Testis (tissue), 3 donors: ENCODE measurements around the gene UCK2. TPM values are rescaled to one million over a fixed set of nuclear protein-coding genes. Genes with fewer than 3 reads are reported as not detected.

Experiments
- DNase-seq: peaks from one replicate; pipeline ENCODE4 v3.0.0-alpha.2; 2019
- H3K27ac ChIP-seq, 2 donors: fragments of 200-600 bp; sonication (generic); one replicate each; pipeline ENCODE4 v1.5.1; 2019
- H3K27me3 ChIP-seq: fragments of 200-600 bp; sonication (generic); one replicate; pipeline ENCODE4 v1.5.1; 2019
- H3K36me3 ChIP-seq: fragments of 200-600 bp; sonication (generic); one replicate; pipeline ENCODE4 v1.5.1; 2017; ENCODE audit warnings: low read depth; ENCODE audit errors: missing control alignments
- H3K4me1 ChIP-seq: fragments of 200-600 bp; sonication (generic); one replicate; pipeline ENCODE4 v1.5.1; 2019
- H3K4me3 ChIP-seq, 2 donors: fragments of 200-600 bp; sonication (generic); one replicate each; pipeline ENCODE4 v1.5.1; 2017 to 2019
- H3K9me3 ChIP-seq: fragments of 200-600 bp; sonication (generic); one replicate; pipeline ENCODE4 v1.5.1; 2017
- POLR2A ChIP-seq: fragments of 450-650 bp; IDR thresholded peaks from one replicate; pipeline ENCODE4 v1.6.1; 2017; ENCODE audit warnings: antibody characterized with exemption, mild to moderate bottlenecking, moderate library complexity
- WGBS, 2 donors: methylation state at CpG; one replicate each; pipeline ENCODE4 v1.1.5; 2018; 5-methylcytosine and 5-hydroxymethylcytosine counted together
- intact Hi-C: fragments of 100-400 bp; cut with DNase I; formaldehyde crosslinking; loops from one replicate; pipeline ENCODE4 v1.15.1; 2023; ENCODE audit warnings: low total_unique reads
- polyA plus RNA-seq: library from polyadenylated mRNA; stranded (reverse); fragments of 350-450 nt; fragmentation: Illumina TruSeq; extraction: RNeasy Lipid Tissue Mini Kit (QIAGEN cat#74804); gene quantifications from one replicate; pipeline ENCODE4 v1.2.3, GENCODE V29; 2014; ENCODE audit warnings: low read depth, low replicate concordance; ENCODE audit not compliant: insufficient read depth
- total RNA-seq, 2 donors: library from RNA; depleted of rRNA; stranded (reverse); fragments of >200 nt; gene quantifications; one replicate each; pipeline ENCODE4 v1.2.3, GENCODE V29; 2016
- TF ChIP-seq, protein P1 (sequence below), 3 experiments: fragments of 450-650 bp in 2 of 3; fragments of 200-600 bp in 1 of 3; sonication (generic) in 1 of 3; IDR thresholded peaks; one replicate each; pipeline ENCODE4 v1.5.1; 2016 to 2019; ENCODE audit warnings: antibody characterized with exemption in 3 of 3, mild to moderate bottlenecking in 2 of 3, moderate library complexity in 1 of 3

The UCK2 gene
- total and polyA plus RNA-seq, 3 donors from 2014 or later = 27.6 to 29.9 (median 29.7) TPM

DNA sequence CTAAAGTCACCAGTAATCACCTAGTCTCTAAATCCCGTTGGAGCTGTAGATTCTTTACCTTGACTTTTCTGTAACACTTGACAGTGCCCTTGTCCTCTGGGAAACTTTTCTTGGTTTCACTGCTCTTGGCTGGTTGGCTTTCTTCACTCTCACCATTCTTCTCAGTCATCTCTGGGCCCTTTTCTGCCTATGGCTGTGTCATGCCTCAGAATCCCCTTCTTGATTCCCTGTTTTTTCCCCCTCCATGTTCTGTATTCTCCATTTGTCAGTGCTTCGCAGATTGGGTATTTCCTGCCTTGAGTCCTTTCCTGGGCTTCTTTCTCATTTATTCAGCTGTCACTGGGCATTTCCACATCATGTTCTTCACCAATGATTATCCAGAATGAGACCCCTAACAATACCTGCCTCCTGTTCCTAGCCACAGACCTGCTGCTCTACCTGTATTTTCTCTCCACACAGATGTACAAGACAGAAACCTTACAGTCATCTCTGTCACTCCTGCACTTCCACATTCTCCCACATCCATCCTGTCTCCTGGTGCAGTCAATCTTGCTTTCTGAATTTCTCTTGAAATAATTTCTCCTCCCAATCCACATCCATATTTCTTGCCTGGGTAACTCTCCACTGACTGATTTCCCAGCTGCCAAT lies 14.7 kb downstream of the UCK2 start:
- no peak for DNase-seq
- TF ChIP-seq, protein P1, sequence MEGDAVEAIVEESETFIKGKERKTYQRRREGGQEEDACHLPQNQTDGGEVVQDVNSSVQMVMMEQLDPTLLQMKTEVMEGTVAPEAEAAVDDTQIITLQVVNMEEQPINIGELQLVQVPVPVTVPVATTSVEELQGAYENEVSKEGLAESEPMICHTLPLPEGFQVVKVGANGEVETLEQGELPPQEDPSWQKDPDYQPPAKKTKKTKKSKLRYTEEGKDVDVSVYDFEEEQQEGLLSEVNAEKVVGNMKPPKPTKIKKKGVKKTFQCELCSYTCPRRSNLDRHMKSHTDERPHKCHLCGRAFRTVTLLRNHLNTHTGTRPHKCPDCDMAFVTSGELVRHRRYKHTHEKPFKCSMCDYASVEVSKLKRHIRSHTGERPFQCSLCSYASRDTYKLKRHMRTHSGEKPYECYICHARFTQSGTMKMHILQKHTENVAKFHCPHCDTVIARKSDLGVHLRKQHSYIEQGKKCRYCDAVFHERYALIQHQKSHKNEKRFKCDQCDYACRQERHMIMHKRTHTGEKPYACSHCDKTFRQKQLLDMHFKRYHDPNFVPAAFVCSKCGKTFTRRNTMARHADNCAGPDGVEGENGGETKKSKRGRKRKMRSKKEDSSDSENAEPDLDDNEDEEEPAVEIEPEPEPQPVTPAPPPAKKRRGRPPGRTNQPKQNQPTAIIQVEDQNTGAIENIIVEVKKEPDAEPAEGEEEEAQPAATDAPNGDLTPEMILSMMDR (IDR thresholded peaks at IDR 0.05) = no peak
- no peak for TF ChIP-seq POLR2A
- no peaks in the 10 kb centered on the region for H3K9me3 ChIP-seq
- intact Hi-C loops = no loop called here
- no peaks in the 10 kb centered on the region for H3K36me3 ChIP-seq
- no peak overlapping the region for H3K4me3 ChIP-seq
- WGBS, 2 donors = 71% methylated on average over 2 of the region's 2 CpGs
- no peak overlapping the region for H3K27ac ChIP-seq
- no peaks in the 10 kb centered on the region for H3K27me3 ChIP-seq
- H3K4me1 ChIP-seq = no peaks in the 10 kb centered on the region

DNA sequence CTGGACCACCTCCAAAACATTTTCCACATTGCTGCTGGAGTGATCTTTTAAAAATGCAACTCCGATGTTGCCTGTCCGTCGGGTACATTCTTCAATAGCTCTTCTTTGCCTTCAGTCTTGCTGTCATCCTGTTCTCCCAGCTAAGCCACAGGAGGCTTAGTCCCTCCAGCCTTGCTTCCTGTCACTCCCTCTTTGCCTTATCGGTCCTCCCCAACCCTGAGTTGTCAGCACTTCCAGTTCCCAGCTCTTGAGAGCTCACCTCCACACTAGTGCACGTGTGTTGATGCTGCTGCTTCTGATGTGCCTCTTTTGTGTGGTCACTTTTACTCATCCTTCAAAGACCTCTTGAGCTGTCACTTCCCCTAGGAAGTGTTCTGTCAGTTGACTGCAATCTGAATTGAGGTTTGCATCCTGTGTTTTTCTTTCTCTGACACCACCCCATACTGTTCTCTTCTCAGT lies 15.3 kb downstream of the UCK2 start:
- no peak overlapping the region for H3K27ac ChIP-seq
- no peaks in the 10 kb centered on the region for H3K36me3 ChIP-seq
- no peak for DNase-seq
- 47 to 49% methylated on average over 5 of the region's 5 CpGs for WGBS, 2 donors
- no peaks in the 10 kb centered on the region for H3K4me1 ChIP-seq
- intact Hi-C loops = no loop called here
- H3K4me3 ChIP-seq = no peak overlapping the region
- H3K9me3 ChIP-seq = no peaks in the 10 kb centered on the region
- TF ChIP-seq, protein P1 (IDR thresholded peaks at IDR 0.05) = no peak
- TF ChIP-seq POLR2A = no peak
- no peaks in the 10 kb centered on the region for H3K27me3 ChIP-seq

DNA sequence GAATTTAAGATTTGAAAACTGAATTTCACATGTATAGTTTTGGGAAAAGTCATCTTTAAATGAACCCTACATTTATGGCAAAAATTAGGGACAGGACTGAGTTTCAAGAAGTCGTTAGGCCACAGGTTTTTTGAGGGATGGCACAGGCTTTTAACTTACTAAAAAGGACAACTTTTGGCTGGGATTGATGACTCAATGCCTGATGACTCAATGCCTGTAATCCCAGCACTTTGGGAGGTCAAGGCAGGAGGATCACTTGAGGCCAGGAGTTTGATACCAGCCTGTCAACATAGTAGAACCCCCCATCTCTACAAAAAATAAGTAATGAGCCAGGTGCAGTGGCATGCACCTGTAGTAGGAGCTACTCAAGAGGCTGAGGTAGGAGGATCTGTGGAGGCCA lies 15.9 kb downstream of the UCK2 start:
- intact Hi-C loops = no loop called here
- Histone ChIP-seq H3K4me3 (no peak overlapping the region), H3K27ac (no peak overlapping the region), H3K27me3 (no peaks in the 10 kb centered on the region), H3K36me3 (no peaks in the 10 kb centered on the region), H3K4me1 (no peaks in the 10 kb centered on the region), H3K9me3 (no peaks in the 10 kb centered on the region)
- 92 to 96% methylated on average over 1 of the region's 1 CpG for WGBS, 2 donors
- no peak for DNase-seq
- TF ChIP-seq POLR2A = no peak
- TF ChIP-seq, protein P1 (IDR thresholded peaks at IDR 0.05) = no peak

DNA sequence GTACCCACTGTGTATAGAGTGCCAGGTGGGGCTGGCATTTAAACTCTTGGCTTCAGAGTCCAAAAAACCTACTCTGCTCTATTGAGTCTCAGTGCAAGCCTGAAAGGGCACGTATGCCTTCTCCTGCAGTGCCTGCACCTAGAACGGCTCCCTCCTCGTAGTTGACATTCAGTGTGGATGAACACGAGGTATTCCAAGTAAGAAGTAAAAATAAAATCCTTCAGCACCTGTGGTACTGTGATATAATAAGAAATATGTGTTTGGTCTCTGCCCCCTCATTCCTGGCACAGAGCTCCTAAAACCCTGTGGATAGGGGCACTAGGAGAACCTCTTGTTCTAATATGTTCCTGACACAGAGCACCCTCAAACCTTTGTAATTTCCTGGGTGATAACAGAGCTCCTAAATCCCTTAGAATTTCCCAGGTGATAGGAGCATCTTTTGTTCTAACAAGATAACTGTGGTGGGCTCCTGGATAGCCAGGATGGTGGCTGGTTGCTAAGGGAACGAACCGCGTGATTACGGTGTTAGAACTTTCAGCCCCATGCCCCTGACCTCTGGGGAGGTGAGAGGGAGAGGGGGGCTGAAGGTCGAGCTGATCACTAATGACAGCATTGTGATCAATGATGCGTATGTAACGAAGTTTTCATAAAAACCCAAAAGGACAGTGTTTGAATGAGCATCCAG lies 16.8 kb downstream of the UCK2 start:
- DNase-seq = no peak
- no peak overlapping the region for H3K27ac ChIP-seq
- no peak for TF ChIP-seq POLR2A
- TF ChIP-seq, protein P1 (IDR thresholded peaks at IDR 0.05) = no peak
- no peaks in the 10 kb centered on the region for H3K36me3 ChIP-seq
- 69 to 70% methylated on average over 11 of the region's 11 CpGs for WGBS, 2 donors
- H3K9me3 ChIP-seq = no peaks in the 10 kb centered on the region
- intact Hi-C loops = no loop called here
- no peaks in the 10 kb centered on the region for H3K4me1 ChIP-seq
- H3K4me3 ChIP-seq = no peak overlapping the region
- H3K27me3 ChIP-seq = no peaks in the 10 kb centered on the region
